Liver (tissue), 9 donors: ENCODE measurements around the gene SEMA6D. TPM values are rescaled to one million over a fixed set of nuclear protein-coding genes. Genes with fewer than 3 reads are reported as not detected.

Experiments used
- DNase-seq: peaks from one replicate; pipeline ENCODE4 v3.0.0-alpha.2; 2017; ENCODE audit warnings: low spot score
- H3K27ac ChIP-seq, 2 donors: one replicate each; pipeline ENCODE4 v1.7.0; 2013; ENCODE audit warnings: inconsistent platforms in 2 of 2, low read length in 2 of 2, control low read depth in 1 of 2, low read depth in 1 of 2, mild to moderate bottlenecking in 1 of 2
- H3K27me3 ChIP-seq, 4 donors: one replicate each; pipeline versions ENCODE4 v1.6.1 to v1.7.0; 2013; ENCODE audit warnings: low read length in 3 of 4, inconsistent platforms in 1 of 4, mild to moderate bottlenecking in 1 of 4, moderate library complexity in 1 of 4; ENCODE audit not compliant: control insufficient read depth in 4 of 4, insufficient read depth in 4 of 4
- H3K36me3 ChIP-seq, 4 donors: one replicate each; pipeline versions ENCODE4 v1.6.1 to v1.7.0; 2013; ENCODE audit warnings: low read length in 3 of 4, mild to moderate bottlenecking in 3 of 4, low read depth in 1 of 4, moderate library complexity in 1 of 4; ENCODE audit not compliant: control insufficient read depth in 4 of 4, insufficient read depth in 3 of 4
- H3K4me1 ChIP-seq, 4 donors: one replicate each; pipeline versions ENCODE4 v1.6.1 to v1.7.0; 2013; ENCODE audit warnings: low read length in 3 of 4, mild to moderate bottlenecking in 3 of 4, moderate library complexity in 1 of 4; ENCODE audit not compliant: control insufficient read depth in 4 of 4, insufficient read depth in 4 of 4
- H3K4me3 ChIP-seq, 3 donors: one replicate each; pipeline versions ENCODE4 v1.6.1 to v1.7.0; 2013; ENCODE audit warnings: low read length in 3 of 3, control low read depth in 1 of 3, low read depth in 1 of 3, mild to moderate bottlenecking in 1 of 3
- H3K9ac ChIP-seq, 2 donors: one replicate each; pipeline ENCODE4 v1.7.0; 2013; ENCODE audit warnings: low read length in 2 of 2, mild to moderate bottlenecking in 2 of 2, moderate library complexity in 2 of 2, control low read depth in 1 of 2, low read depth in 1 of 2
- H3K9me3 ChIP-seq, 4 donors: one replicate each; pipeline versions ENCODE4 v1.6.1 to v1.7.0; 2013; ENCODE audit warnings: low read length in 3 of 4; ENCODE audit not compliant: control insufficient read depth in 4 of 4
- EGR1 ChIP-seq, 2 donors: IDR thresholded peaks; 2 replicates each; pipeline ENCODE4 v1.6.1; 2016 to 2018; ENCODE audit warnings: antibody characterized with exemption in 2 of 2, low read depth in 2 of 2
- FOXA1 ChIP-seq: IDR thresholded peaks from 2 replicates; pipeline ENCODE4 v1.6.1; 2016; ENCODE audit warnings: antibody characterized with exemption
- FOXA2 ChIP-seq: IDR thresholded peaks from 2 replicates; pipeline ENCODE4 v1.6.1; 2016; ENCODE audit warnings: antibody characterized with exemption
- GABPA ChIP-seq, 2 donors: IDR thresholded peaks in 1 of 2; conservative IDR thresholded peaks in 1 of 2; 2 replicates each; pipeline ENCODE4 v1.6.1; 2016; ENCODE audit warnings: antibody characterized with exemption in 2 of 2, mild to moderate bottlenecking in 1 of 2, moderate library complexity in 1 of 2
- HNF4A ChIP-seq, 2 donors: conservative IDR thresholded peaks; 2 replicates each; pipeline ENCODE4 v1.6.1; 2016; ENCODE audit warnings: antibody characterized with exemption in 2 of 2, mild to moderate bottlenecking in 2 of 2
- HNF4G ChIP-seq: IDR thresholded peaks from 2 replicates; pipeline ENCODE4 v1.6.1; 2016; ENCODE audit warnings: antibody characterized with exemption
- JUND ChIP-seq, 2 donors: IDR thresholded peaks; 2 replicates each; pipeline ENCODE4 v1.6.1; 2016; ENCODE audit warnings: antibody characterized with exemption in 2 of 2
- NR2F2 ChIP-seq: IDR thresholded peaks from 2 replicates; pipeline ENCODE4 v1.6.1; 2016; ENCODE audit warnings: antibody characterized with exemption
- RAD21 ChIP-seq, 2 donors: IDR thresholded peaks; 2 replicates each; pipeline ENCODE4 v1.6.1; 2016; ENCODE audit warnings: antibody characterized with exemption in 2 of 2, mild to moderate bottlenecking in 2 of 2
- RXRA ChIP-seq, 2 donors: IDR thresholded peaks; 2 replicates each; pipeline ENCODE4 v1.6.1; 2017 to 2018; ENCODE audit warnings: antibody characterized with exemption in 2 of 2, mild to moderate bottlenecking in 1 of 2
- SP1 ChIP-seq: IDR thresholded peaks from 2 replicates; pipeline ENCODE4 v1.6.1; 2018; ENCODE audit warnings: antibody characterized with exemption, mild to moderate bottlenecking
- TAF1 ChIP-seq: conservative IDR thresholded peaks from 2 replicates; pipeline ENCODE4 v1.6.1; 2016; ENCODE audit warnings: antibody characterized with exemption, mild to moderate bottlenecking
- YY1 ChIP-seq: IDR thresholded peaks from 2 replicates; pipeline ENCODE4 v1.6.1; 2016; ENCODE audit warnings: antibody characterized with exemption, mild to moderate bottlenecking
- WGBS: extraction: QIAGEN DNeasy Blood & Tissue Kit; methylation state at CpG from one replicate; pipeline ENCODE4 v1.1.7; 2013; 5-methylcytosine and 5-hydroxymethylcytosine counted together
- polyA plus RNA-seq, 2 donors: library from polyadenylated mRNA; stranded (reverse) in 1 of 2; unstranded in 1 of 2; fragments of 200-250 nt in 1 of 2; fragments of >200 nt in 1 of 2; fragmentation: Nextera tagmentation in 1 of 2; extraction: Ambion mirVana in 1 of 2; gene quantifications; one replicate each; pipeline versions ENCODE4 v1.2.1 to v1.2.3, GENCODE V29; 2013 to 2015
- total RNA-seq, 2 donors: library from RNA; depleted of rRNA; stranded (reverse); fragments of >200 nt; gene quantifications; one replicate each; pipeline ENCODE4 v1.2.3, GENCODE V29; 2014
- TF ChIP-seq, protein P1 (sequence below): IDR thresholded peaks from 2 replicates; pipeline ENCODE4 v1.6.1; 2016; ENCODE audit warnings: antibody characterized with exemption
- TF ChIP-seq, protein P2 (sequence below): IDR thresholded peaks from 2 replicates; pipeline ENCODE4 v1.6.1; 2016; ENCODE audit warnings: antibody characterized with exemption
- TF ChIP-seq, protein P3 (sequence below): IDR thresholded peaks from 2 replicates; pipeline ENCODE4 v1.6.1; 2016; ENCODE audit warnings: antibody characterized with exemption
- TF ChIP-seq, protein P4 (sequence below): fragments of 150-350 bp; IDR thresholded peaks from 2 replicates; pipeline ENCODE4 v1.5.1; 2017; ENCODE audit warnings: improper control_type of control experiment, low read depth, low read length; ENCODE audit not compliant: missing input control
- donor health status: healthy.
- donor health status: healthy.
- donor health status: healthy.
- donor health status: healthy.
- donor health status: healthy.

Gene SEMA6D
- total and polyA plus RNA-seq, 4 donors: 1.0 to 4.5 (median 3.1) TPM

DNA sequence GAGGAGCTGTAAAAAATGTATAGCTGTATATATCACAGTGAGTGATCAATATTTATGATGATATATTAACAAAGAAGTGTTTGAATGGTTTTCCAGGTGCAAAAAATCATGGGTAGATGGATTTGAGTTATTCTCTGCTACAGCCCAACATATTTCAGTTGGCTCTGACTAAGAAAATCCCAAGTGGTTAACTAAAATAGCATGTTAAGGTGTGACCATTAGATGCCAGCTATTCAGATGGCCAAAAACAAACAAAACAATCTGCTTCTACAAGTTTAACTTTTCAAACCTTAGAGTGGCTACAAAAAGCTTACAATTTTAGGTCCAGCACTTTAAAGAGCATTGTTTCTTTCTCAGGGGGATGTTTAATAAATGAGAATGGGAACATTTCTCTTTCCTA is 67.5 kb downstream of the SEMA6D start:
- DNase-seq: no peak
- Histone ChIP-seq H3K4me3 (no peak overlapping the region), H3K36me3 (no peaks in the 10 kb centered on the region), H3K9me3 (peaks cover 0 to 4% (median under 1%) of the 10 kb centered on the region in 4 donors), H3K4me1 (no peaks in the 10 kb centered on the region), H3K27ac (no peak overlapping the region), H3K9ac (no peak overlapping the region), H3K27me3 (no peaks in the 10 kb centered on the region)
- TF ChIP-seq NR2F2: no peak
- no peak for TF ChIP-seq RAD21 (IDR thresholded peaks at IDR 0.05)
- TF ChIP-seq EGR1 (IDR thresholded peaks at IDR 0.05; ENCODE audit: low read depth in 2 of 2): no peak
- TF ChIP-seq, protein P1, sequence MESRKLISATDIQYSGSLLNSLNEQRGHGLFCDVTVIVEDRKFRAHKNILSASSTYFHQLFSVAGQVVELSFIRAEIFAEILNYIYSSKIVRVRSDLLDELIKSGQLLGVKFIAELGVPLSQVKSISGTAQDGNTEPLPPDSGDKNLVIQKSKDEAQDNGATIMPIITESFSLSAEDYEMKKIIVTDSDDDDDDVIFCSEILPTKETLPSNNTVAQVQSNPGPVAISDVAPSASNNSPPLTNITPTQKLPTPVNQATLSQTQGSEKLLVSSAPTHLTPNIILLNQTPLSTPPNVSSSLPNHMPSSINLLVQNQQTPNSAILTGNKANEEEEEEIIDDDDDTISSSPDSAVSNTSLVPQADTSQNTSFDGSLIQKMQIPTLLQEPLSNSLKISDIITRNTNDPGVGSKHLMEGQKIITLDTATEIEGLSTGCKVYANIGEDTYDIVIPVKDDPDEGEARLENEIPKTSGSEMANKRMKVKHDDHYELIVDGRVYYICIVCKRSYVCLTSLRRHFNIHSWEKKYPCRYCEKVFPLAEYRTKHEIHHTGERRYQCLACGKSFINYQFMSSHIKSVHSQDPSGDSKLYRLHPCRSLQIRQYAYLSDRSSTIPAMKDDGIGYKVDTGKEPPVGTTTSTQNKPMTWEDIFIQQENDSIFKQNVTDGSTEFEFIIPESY: no peak
- TF ChIP-seq YY1: no peak
- no peak for TF ChIP-seq JUND (IDR thresholded peaks at IDR 0.05)
- TF ChIP-seq, protein P2, sequence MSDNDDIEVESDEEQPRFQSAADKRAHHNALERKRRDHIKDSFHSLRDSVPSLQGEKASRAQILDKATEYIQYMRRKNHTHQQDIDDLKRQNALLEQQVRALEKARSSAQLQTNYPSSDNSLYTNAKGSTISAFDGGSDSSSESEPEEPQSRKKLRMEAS: no peak

DNA sequence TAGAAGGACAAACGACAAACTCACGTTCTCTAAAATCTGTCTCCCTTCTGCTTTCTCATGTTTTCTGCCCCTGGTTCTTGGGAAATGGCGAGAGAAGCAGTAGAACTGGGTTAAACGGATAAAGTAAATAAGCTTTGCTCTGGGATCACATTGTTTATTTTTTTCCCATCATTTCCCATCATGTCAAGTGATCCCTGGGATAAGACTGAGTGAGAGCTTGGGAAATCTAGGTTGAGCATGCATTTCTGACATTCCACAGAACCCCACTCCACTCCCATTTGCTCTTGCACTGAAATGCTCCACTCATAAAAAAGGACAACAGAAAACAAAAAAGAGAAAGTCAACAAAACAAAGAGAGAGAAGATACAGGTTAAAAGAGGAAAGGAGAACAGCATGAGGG is 69.1 kb downstream of the SEMA6D start:
- Histone ChIP-seq H3K27ac (no peak overlapping the region), H3K9ac (no peak overlapping the region), H3K27me3 (peaks cover 0 to 3% (median 0%) of the 10 kb centered on the region in 4 donors), H3K4me3 (no peak overlapping the region), H3K36me3 (no peaks in the 10 kb centered on the region), H3K4me1 (no peaks in the 10 kb centered on the region), H3K9me3 (peaks cover 0 to 4% (median under 1%) of the 10 kb centered on the region in 4 donors)
- WGBS: 63% methylated on average over 4 of the region's 4 CpGs
- TF ChIP-seq, protein P1: no peak
- TF ChIP-seq, protein P3, sequence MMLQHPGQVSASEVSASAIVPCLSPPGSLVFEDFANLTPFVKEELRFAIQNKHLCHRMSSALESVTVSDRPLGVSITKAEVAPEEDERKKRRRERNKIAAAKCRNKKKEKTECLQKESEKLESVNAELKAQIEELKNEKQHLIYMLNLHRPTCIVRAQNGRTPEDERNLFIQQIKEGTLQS: no peak
- TF ChIP-seq SP1 (no peak), TAF1 (no peak), EGR1 (IDR thresholded peaks at IDR 0.05; ENCODE audit: low read depth in 2 of 2) (no peak)
- TF ChIP-seq, protein P2: no peak
- DNase-seq: no peak

DNA sequence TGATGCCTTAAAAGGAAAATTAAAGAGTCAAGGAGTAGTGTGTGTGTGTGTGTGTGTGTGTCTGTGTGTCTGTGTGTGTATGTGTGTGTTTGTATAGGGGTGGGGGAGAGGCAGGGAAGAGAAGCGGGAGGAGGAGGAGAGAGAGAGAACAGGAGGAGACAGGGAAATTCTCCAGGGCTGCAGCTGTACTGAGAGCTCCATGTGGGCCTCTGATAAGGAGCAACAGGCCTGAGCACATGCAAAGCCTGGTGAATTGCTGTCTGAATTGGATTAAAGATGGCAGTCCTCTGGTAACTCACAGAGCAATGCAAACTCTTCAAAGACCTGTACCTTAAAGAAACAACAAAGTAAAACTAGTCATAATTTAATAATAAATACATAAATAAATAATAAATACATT is 70.6 kb downstream of the SEMA6D start:
- Histone ChIP-seq H3K36me3 (no peaks in the 10 kb centered on the region), H3K27me3 (peaks cover 0 to 3% (median 0%) of the 10 kb centered on the region in 4 donors), H3K9ac (no peak overlapping the region), H3K27ac (no peak overlapping the region), H3K4me3 (no peak overlapping the region), H3K9me3 (peaks cover 0 to 4% (median under 1%) of the 10 kb centered on the region in 4 donors), H3K4me1 (no peaks in the 10 kb centered on the region)
- no peak for DNase-seq
- 38% methylated on average over 1 of the region's 1 CpG for WGBS
- TF ChIP-seq, protein P4, sequence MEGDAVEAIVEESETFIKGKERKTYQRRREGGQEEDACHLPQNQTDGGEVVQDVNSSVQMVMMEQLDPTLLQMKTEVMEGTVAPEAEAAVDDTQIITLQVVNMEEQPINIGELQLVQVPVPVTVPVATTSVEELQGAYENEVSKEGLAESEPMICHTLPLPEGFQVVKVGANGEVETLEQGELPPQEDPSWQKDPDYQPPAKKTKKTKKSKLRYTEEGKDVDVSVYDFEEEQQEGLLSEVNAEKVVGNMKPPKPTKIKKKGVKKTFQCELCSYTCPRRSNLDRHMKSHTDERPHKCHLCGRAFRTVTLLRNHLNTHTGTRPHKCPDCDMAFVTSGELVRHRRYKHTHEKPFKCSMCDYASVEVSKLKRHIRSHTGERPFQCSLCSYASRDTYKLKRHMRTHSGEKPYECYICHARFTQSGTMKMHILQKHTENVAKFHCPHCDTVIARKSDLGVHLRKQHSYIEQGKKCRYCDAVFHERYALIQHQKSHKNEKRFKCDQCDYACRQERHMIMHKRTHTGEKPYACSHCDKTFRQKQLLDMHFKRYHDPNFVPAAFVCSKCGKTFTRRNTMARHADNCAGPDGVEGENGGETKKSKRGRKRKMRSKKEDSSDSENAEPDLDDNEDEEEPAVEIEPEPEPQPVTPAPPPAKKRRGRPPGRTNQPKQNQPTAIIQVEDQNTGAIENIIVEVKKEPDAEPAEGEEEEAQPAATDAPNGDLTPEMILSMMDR: no peak
- TF ChIP-seq NR2F2: no peak
- no peak for TF ChIP-seq FOXA2
- no peak for TF ChIP-seq RAD21 (IDR thresholded peaks at IDR 0.05)
- TF ChIP-seq, protein P3: no peak
- no peak for TF ChIP-seq YY1
- TF ChIP-seq, protein P2: no peak
- TF ChIP-seq, protein P1: no peak
- no peak for TF ChIP-seq RXRA (IDR thresholded peaks at IDR 0.05)
- TF ChIP-seq HNF4A (conservative IDR thresholded peaks at IDR 0.05): no peak
- no peak for TF ChIP-seq JUND (IDR thresholded peaks at IDR 0.05)
- TF ChIP-seq HNF4G: no peak
- no peak for TF ChIP-seq EGR1 (IDR thresholded peaks at IDR 0.05; ENCODE audit: low read depth in 2 of 2)
- no peak for TF ChIP-seq GABPA (IDR thresholded peaks at IDR 0.05 in 1 of 2, conservative IDR thresholded peaks at IDR 0.05 in 1 of 2)
- no peak for TF ChIP-seq FOXA1
- no peak for TF ChIP-seq SP1
